CD4-positive, alpha-beta T cell treated with Interleukin-12 subunit alpha and Interleukin-12 subunit beta, for 1 hour (primary cell): ENCODE data around the gene OR2V1.
"Not testable (repeated sequence)": the region's sequence is repeated elsewhere in the genome, so short reads cannot be mapped to it uniquely, and the experiment has no call there.

ENCODE experiments used
- DNase-seq: peaks from one replicate; pipeline ENCODE4 v3.0.0-alpha.2; 2020

Gene OR2V1, protein sequence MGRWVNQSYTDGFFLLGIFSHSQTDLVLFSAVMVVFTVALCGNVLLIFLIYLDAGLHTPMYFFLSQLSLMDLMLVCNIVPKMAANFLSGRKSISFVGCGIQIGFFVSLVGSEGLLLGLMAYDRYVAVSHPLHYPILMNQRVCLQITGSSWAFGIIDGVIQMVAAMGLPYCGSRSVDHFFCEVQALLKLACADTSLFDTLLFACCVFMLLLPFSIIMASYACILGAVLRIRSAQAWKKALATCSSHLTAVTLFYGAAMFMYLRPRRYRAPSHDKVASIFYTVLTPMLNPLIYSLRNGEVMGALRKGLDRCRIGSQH

DNA sequence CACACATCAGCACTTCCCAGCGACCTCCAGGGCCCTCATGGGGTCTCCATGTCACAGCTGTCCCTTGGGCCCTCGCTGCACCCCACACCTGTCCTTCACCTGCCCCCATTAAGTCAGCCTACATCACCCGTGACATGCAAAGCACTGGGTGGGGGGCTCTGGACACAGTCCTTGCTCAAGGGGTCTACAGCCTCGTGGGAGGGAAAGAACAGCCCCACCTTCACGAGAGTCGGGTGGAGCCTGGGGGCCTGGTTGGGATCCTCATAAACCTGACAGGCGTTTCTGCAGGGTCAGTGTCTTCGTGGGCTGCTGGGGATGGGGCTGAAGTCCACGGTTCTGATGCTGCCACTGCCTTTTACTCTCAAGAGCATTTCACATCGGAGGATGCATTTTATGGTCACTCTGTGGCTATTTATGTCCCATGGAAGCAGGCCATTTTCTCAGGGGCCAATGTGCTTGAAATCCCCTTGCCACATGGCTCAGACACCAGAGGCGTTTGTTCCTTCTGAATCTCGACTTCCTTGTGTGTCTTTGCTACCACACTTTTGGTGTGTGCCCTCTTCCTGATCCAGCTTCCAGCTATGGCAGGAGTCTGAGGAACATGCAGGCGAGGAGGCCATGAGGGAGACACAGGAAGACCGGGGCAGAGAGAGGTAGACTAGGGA lies at the start of gene OR2V1:
TSS of gene OR2V1 (minus strand) at position 338 of the 665 bp plus-strand sequence. CDS start 5,865 bp downstream, outside the sequence.
- no peak for DNase-seq

DNA sequence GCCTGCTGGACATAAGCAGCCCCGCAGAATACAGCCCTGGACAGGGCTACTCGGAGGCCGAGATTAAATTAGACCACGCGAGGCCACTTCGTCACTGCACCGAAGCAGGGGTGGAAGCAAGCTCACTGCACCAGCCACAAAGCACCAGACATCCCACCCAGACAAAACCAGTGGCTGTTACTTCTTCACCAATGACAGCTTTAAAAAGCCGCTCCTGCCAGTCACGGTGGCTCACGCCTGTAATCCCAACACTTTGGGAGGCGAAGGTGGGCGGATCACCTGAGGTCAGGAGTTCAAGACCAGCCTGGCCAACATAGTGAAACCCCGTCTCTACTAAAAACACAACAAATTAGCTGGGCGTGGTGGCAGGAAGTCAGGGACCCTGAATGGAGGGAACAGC lies 46.6 kb upstream of the OR2V1 start:
- not testable (repeated sequence) for DNase-seq

DNA sequence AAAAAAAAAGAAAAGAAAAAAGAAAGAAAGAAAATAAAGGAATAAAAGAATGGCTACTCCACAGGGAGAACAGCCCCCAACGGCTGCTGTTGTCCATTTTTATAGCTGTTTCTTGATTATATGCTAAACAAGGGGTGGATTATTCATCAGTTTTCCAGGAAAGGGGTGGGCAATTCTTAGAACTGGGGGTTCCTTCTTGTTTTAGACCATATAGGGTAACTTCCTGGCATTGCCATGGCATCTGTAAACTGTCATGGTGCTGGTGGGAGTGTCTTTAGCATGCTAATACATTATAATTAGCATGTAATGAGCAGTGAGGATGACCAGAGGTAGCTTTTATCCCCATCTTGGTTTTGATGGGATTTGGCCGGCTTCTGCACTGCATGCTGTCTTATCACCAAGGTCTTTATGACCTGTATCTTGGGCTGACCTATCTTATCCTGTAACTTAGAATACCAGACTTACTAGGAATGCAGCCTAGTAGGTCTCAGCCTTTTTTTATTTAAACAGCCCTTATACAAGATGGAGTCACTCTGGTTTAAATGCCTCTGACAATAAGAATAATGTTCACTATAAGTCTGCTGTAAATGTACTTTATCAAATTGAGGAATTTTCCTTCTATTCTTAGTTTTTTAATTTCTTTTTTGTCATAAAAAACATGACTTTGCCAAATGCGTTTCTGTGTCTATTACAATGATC lies 45.4 kb upstream of the OR2V1 start:
- no peak for DNase-seq

DNA sequence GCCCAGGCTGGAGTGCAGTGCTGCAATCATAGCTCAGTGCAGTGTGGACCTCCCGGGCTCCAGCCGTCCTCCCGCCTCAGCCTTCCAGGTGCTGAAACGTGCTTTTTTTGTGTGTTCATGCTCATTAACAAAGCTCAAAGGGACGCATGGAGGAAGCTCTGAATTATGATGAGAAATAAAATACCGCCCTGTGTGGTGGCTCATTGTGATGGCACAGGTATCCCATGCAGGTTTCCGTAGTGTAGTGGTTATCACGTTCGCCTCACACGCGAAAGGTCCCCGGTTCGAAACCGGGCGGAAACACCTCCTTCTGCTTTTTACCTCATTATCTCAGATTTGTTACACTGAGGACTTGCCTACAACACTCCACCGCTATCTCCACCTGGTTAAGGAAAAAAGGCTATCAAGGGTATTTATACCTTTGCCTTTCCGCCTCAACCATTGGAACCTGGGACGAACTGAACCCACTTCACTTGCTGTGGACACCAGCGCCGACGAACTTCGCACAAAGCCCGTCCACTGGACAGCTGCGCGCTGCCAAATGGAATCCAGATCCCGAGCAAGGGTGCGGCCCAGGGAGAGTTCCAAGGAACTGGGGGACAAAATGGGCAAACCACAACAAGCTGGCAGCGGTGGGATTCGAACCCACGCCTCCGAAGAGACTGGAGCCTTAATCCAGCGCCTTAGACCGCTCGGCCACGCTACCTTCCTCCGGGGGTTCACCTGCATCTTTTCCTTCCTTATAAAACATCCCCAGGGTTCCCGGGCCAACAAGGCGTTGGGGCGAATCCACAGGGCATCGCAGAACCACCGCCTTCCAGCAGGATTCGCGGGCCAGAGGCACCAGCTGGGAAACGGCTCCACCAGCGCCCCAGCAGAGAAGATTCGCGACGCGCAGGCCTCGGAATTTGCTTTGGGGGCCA lies 42.7 kb upstream of the OR2V1 start:
- peak; percentile 62 for DNase-seq

DNA sequence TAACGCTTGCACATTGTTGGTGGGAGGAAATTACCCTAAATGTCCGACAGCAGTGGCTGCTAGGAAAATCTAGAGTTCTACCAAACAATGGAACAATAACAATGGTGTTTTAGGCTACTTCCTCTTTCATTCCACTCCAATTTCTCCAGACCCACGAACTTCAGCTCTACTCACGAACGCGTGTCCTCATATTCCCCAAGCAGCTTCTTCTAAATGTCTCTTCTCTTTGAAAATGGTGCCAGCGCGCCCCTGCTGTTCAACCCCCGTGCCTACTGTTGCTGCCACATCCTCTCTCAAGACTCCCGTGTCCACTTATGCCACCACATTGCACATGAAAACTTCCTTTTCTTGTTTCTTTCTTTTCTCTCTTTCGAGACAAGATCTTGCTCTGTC lies 42.1 kb upstream of the OR2V1 start:
- peak; percentile 43 for DNase-seq

DNA sequence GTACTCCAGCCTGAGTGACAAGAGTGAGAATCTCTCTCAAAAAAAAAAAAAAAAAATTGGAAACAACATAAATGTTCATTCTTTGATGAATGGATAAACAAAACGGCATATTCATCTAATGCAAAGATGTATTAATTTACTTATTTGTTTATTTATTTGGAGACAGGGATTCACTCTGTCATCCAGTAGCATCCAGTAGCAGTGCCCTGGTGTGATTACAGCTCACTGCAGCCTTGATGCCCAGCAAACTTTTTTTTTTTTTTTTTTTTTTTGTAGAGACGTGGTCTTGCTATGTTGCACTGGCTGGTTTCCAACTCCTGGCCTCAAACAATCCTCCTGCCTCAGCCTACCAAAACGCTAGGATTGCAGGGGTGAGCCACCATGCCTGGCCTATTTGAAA lies 40.8 kb upstream of the OR2V1 start:
- DNase-seq: no peak

DNA sequence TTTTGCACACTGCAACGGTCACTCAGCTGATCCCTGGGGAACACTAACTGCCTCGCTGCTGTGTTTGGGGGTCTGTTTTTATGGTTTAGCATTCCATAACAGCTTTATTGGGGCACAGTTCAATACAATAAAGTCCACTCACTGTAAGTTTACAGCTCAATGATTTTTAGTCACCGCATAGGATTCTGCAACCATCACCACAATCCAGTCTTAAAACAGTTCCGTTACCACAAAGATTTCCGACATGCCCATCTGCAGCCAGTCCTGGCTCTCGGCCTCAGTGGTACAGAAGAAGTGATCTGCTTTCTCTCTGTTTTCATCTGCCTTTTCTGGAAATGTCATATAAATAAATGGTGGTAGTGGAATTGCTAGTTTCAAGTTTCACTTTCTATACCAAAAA lies 40.0 kb upstream of the OR2V1 start:
- no peak for DNase-seq

DNA sequence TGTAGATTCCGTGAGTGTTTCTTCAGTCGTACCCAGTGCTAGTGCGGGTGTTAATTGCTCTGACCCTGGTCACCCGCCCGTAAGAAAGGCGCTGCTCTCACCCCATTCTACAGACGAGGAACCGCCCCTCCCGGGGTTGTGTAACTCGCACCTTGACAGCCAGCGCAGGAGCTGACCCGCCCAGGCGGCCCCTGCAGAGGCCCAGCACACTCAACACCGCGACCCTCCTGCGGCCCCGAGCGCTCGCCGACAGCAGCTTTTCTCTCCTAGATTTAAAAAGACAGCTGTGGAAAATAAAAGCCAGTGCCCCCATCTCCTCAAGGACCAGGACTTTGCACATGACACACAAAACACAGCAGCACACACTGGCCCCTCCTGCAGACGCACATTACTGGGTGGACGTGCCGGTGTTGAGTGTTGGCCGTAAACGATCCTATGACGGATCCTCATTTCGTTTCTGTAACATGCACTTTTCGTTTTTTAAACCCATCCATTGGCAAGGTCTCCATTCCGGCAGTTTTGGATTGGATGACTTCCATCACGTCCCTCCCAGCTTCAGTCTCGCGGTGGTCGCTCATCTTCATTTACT lies 39.4 kb upstream of the OR2V1 start:
- no peak for DNase-seq

DNA sequence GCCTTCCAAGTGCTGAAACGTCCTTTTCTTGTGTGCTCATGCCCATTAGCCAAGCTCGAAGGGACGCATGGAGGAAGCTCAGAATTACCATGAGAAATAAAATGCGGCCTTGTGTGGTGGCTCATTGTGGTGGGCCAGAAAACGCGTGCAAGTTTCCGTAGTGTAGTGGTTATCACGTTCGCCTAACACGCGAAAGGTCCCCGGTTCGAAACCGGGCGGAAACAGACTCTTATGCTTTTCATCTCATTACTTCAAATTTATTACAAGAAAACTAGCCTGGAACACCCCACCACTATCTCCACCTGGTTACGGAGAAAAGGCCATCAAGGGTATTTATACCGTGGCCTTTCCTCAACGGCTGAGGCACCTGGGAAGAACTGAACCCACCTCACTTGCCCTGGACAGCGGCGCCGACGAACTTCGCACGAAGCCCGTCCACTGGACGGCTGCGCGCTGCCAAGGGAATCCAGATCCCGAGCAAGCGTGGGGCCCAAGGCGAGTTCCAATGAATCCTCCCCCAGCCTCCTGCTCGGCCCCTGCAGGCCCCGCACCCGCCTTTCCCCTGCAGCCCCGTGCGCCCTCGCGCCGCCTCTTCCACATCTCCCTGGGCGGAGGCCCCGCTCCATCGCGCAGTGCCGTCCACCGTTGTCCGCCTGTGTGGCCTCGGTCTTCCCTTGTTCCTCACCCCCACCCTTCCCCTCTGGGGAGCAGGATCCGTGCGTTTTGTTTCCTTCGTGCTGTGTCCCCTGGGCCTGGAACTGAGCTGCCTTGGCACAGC lies 38.7 kb upstream of the OR2V1 start:
- DNase-seq: peak; percentile 54

DNA sequence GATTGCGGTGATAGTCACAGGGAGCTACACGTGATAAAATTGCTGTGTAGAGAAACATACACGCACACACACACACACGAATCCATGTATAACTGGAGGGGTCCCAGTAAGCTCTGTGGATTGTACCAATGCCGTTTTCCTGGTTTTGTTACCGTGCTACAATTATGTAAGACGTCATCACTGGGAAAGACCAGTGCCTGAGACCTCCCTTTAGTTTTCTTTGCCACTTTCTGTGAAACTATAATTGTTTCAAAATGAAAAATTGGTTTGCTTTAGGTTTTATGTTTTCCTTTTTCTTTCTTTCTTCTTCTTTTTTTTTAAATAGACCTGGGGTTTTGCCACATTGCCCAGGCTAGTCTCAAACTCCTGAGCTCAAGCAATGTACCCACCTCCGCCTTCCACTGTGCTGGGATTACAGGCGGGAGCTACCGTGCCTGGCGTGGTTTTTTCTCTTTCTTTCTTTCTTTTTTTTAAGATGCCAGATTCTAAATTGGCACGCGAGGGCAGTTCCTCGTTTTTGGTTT lies 37.7 kb upstream of the OR2V1 start:
- DNase-seq: no peak

DNA sequence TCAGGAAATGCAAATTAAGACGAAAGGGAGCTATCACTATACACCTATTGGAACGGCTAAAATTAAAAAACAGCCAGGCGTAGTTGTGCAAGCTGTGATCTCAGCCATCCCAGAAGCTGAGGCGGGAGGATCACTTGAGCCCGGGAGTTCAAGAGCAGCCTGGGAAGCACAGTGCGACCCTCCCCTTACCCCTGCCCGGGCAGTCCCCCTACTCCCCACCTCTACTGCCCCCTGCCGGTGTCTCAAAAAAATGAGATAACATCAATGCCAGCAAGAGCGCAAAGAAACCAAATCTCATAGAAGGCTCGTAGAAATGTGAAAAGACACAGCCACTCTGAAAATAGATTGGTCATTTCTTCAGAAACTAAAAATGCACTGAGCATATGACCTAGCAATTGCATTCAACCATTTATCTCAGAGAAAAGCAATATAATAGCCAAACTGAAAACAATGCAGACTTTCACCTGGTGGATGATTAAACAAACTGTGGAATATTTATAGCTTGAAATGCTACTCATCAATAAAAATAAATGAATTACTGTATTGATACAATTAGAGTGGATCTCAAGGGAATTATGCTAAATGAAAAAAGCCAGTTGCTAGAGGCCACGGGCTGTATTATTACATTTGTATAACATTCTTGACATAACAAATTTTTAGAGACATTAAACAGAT lies 37.0 kb upstream of the OR2V1 start:
- DNase-seq: peak; percentile 27

DNA sequence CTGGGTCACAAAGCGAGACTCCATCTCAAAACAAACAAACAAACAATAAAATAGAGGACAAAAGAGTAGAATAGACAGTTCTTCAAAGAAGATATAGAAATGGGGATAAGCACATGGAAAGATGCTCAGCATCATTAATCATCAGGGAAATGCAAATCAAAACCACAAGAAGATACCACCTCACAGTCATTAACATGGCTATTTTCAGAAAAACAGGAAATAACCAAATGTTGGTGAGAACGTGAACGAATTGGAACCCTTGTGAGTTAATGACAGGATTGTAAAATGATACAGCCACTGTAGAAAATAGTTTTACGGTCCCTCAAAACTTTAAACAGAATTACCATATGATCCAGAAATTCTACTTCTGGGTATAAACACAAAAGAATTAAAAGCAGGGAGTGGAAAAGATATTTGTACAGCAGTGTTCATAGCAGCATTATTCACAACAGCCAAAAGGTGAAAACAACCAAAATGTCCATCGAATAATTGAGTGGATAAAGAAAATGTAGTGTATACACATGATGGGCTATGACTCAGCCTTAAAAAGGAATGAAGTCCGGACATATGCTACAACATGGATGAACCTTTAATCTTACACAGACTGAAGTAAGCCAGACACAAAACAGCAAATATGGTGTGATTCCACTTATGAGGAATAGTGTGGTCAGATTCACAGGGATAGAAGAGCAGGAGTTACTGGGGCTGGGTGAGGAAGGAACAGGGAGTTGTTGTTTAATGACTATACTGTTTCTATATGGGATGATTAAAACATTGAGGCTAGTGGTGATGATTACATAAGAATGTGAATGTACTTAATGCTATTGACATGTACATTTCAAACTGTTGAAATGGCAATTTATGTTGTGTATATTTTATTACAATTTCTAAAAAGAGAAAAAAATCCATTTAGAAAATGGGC lies 36.1 kb upstream of the OR2V1 start:
- no peak for DNase-seq

DNA sequence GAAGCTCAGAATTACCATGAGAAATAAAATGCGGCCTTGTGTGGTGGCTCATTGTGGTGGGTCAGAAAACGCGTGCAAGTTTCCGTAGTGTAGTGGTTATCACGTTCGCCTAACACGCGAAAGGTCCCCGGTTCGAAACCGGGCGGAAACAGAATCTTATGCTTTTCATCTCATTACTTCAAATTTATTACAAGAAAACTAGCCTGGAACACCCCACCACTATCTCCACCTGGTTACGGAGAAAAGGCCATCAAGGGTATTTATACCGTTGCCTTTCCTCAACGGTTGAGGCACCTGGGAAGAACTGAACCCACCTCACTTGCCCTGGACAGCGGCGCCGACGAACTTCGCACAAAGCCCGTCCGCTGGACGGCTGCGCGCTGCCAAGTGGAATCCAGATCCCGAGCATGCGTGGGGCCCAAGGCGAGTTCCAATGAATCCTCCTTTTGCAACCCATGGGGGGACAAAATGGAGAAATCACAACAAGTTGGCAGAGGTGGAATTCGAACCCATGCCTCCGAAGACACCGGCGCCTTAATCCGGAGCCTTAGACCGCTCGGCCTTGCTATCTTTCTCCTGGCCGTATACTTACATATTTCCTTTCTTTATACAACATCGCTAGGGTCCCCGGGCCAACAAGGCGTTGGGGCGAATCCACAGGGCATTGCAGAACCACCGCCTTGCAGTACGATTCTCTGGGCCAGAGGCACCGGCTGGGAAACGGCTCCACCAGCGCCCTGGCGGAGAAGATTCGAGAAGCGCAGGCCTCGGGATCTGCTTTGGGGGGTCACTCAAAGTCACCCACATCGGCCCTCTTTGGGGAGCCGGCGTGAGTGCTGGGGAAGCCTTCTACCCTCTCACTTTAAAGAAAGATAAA lies 33.3 kb upstream of the OR2V1 start:
- DNase-seq: no peak

DNA sequence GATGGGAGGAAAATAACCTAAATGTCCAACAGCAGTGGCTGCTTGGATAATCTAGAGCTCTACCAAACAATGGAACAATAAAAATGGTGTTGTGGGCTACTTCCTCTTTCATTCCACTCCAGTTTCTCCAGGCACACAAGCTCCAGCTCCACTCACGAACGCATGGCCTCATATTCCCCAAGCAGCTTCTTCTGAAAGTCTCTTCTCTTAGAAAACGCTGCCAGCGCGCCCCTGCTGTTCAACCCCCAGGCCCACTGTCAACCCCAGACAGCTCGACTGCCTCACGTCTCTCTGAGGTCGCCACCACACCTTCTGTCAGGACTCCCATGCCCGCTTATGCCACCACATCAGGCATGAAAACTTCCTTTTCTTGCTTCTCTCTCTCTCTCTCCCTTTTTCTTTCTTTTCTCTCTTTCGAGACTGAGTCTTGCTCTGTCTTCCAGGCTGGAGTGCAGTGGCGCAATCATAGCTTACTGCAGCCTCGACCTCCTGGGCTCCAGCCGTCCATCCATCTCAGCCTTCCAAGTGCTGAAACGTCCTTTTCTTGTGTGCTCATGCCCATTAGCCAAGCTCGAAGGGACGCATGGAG lies 32.6 kb upstream of the OR2V1 start:
- DNase-seq: no peak

DNA sequence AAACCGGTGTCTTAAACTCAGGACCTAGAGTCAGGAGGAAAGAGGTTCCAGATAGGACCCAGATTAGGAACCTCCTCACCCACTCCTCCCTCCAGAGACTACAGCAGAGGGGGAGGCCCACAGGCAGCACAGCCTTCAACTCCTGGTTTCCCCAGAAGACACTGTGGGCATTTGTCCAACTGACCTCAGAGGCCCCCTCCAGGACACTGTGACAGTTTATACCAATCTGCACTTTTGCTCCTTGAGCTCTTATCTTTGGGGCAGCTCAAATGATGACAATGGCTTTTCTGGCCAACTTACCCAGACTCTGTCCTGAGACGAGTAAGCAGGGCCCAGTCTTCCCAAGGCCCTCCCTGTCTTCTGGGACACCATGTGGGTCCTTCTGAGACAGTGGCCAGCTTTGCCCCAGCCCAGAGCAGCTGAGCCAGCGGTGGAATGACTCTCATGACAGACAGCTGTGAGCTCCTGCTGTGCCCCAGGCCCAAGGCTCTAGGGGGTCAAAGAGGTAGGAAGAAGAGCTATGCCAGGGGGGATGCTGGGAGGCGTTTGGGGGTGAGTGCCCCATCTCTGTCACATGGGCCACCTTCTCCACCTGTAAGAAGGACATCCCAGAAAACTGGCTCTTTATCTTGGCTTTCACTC lies 30.7 kb upstream of the OR2V1 start:
- DNase-seq: no peak

DNA sequence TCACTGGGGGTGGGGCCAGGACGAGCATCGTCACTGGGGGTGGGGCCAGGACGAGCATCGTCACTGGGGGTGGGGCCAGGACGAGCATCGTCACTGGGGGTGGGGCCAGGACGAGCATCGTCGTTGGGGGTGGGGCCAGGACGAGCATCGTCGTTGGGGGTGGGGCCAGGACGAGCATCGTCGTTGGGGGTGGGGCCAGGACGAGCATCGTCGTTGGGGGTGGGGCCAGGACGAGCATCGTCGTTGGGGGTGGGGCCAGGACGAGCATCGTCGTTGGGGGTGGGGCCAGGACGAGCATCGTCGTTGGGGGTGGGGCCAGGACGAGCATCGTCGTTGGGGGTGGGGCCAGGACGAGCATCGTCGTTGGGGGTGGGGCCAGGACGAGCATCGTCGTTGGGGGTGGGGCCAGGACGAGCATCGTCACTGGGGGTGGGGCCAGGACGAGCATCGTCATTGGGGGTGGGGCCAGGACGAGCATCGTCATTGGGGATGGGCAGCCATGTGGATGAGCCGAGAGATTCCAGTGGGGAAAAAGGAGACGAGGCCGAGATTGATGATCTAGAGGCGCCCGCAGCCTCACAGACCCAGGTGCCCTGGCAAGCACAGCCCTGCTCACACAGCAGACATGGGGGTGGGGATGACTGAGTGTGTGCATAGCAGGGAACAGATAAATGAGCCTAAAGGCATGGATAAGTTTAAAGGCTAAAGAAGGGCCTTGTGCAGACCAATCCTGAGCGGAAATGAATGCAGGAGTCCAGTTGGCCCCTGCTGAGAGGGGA lies 30.0 kb upstream of the OR2V1 start:
- peak; percentile 73 for DNase-seq
